Tibial nerve (tissue), 4 donors: ENCODE measurements around the gene HERC4. TPM values are rescaled to one million over a fixed set of nuclear protein-coding genes. Genes with fewer than 3 reads are reported as not detected.
"Not testable (repeated sequence)": the region's sequence is repeated elsewhere in the genome, so short reads cannot be mapped to it uniquely, and the experiment has no call there.

Experiments used
- DNase-seq, 2 donors: peaks; one replicate each; pipeline ENCODE4 v3.0.0-alpha.2; 2019; ENCODE audit warnings: low spot score in 2 of 2
- H3K27ac ChIP-seq, 4 donors: fragments of 200-600 bp; sonication (generic) in 3 of 4; one replicate each; pipeline ENCODE4 v1.5.1; 2017 to 2019; ENCODE audit warnings: mild to moderate bottlenecking in 1 of 4
- H3K27me3 ChIP-seq, 2 donors: fragments of 200-600 bp; sonication (generic) in 1 of 2; one replicate each; pipeline versions ENCODE4 v1.5.1 to v1.6.0; 2017 to 2019
- H3K36me3 ChIP-seq, 3 donors: fragments of 200-600 bp; sonication (generic); one replicate each; pipeline ENCODE4 v1.5.1; 2018 to 2019
- H3K4me1 ChIP-seq, 4 donors: fragments of 200-600 bp; sonication (generic) in 3 of 4; one replicate each; pipeline ENCODE4 v1.5.1; 2017 to 2019
- H3K4me3 ChIP-seq, 4 donors: fragments of 200-600 bp; sonication (generic) in 3 of 4; one replicate each; pipeline ENCODE4 v1.5.1; 2017 to 2019; ENCODE audit warnings: mild to moderate bottlenecking in 1 of 4, moderate library complexity in 1 of 4
- H3K9me3 ChIP-seq, 4 donors: fragments of 200-600 bp; sonication (generic) in 3 of 4; one replicate each; pipeline ENCODE4 v1.5.1; 2017 to 2019
- CTCF ChIP-seq, 5 experiments: fragments of 200-600 bp in 3 of 5; fragments of 450-650 bp in 2 of 5; sonication (generic) in 3 of 5; IDR thresholded peaks; one replicate each; pipeline ENCODE4 v1.5.1; 2016 to 2019; ENCODE audit warnings: antibody characterized with exemption in 5 of 5, mild to moderate bottlenecking in 3 of 5, moderate library complexity in 2 of 5
- EP300 ChIP-seq, 2 donors: sonication (generic); formaldehyde crosslinking; IDR thresholded peaks; one replicate each; pipeline ENCODE4 v1.6.1; 2017; ENCODE audit warnings: antibody characterized with exemption in 2 of 2, mild to moderate bottlenecking in 1 of 2
- POLR2A ChIP-seq, 2 donors: fragments of 450-650 bp; IDR thresholded peaks; one replicate each; pipeline ENCODE4 v1.6.1; 2017; ENCODE audit warnings: antibody characterized with exemption in 2 of 2, mild to moderate bottlenecking in 2 of 2, moderate library complexity in 2 of 2
- WGBS, 2 donors: methylation state at CpG; one replicate each; pipeline ENCODE4 v1.1.5; 2018; 5-methylcytosine and 5-hydroxymethylcytosine counted together
- total RNA-seq, 4 donors: library from RNA; depleted of rRNA; stranded (reverse); fragments of >200 nt; gene quantifications; one replicate each; pipeline ENCODE4 v1.1.0, GENCODE V29; 2016

Gene HERC4
- total RNA-seq, 4 donors from 2014 or later: 38.1 to 57.0 (median 54.1) TPM

- Histone ChIP-seq H3K27ac (no peak overlapping the region), H3K9me3 (peaks cover 0 to 4% (median 0%) of the 10 kb centered on the region in 4 donors), H3K4me1 (peaks cover 0 to 8% (median 0%) of the 10 kb centered on the region in 4 donors), H3K36me3 (peaks cover 0 to 94% (median 2%) of the 10 kb centered on the region in 3 donors), H3K4me3 (no peak overlapping the region), H3K27me3 (no peaks in the 10 kb centered on the region)
- DNase-seq: no peak
- WGBS, 2 donors: 63 to 71% methylated on average over 3 of the region's 3 CpGs
- no peak for TF ChIP-seq CTCF (IDR thresholded peaks at IDR 0.05)
- no peak for TF ChIP-seq POLR2A (IDR thresholded peaks at IDR 0.05)
- no peak for TF ChIP-seq EP300 (IDR thresholded peaks at IDR 0.05)
These were observed 98.5 kb downstream of the HERC4 start for GRCh38 chr10:67976292-67977245.

GRCh38 chr10:67975871-67976270 is 99.2 kb downstream of the HERC4 start:
- Histone ChIP-seq H3K4me3 (no peak overlapping the region), H3K27ac (no peak overlapping the region), H3K36me3 (peaks cover 0 to 94% (median 2%) of the 10 kb centered on the region in 3 donors), H3K9me3 (peaks cover 0 to 11% (median 0%) of the 10 kb centered on the region in 4 donors), H3K27me3 (no peaks in the 10 kb centered on the region), H3K4me1 (peaks cover 0 to 8% (median 0%) of the 10 kb centered on the region in 4 donors)
- no peak for TF ChIP-seq CTCF (IDR thresholded peaks at IDR 0.05)
- no peak for TF ChIP-seq POLR2A (IDR thresholded peaks at IDR 0.05)
- TF ChIP-seq EP300 (IDR thresholded peaks at IDR 0.05): no peak
- DNase-seq: no peak
- WGBS, 2 donors: 51 to 55% methylated on average over 1 of the region's 1 CpG

GRCh38 chr10:67971311-67971710 is 103.8 kb downstream of the HERC4 start:
- Histone ChIP-seq H3K4me1 (no peaks in the 10 kb centered on the region), H3K4me3 (no peak overlapping the region), H3K36me3 (peaks cover 0 to 82% (median 0%) of the 10 kb centered on the region in 3 donors), H3K27me3 (no peaks in the 10 kb centered on the region), H3K27ac (no peak overlapping the region), H3K9me3 (peaks cover 0 to 18% (median 0%) of the 10 kb centered on the region in 4 donors)
- DNase-seq: no peak
- TF ChIP-seq EP300 (IDR thresholded peaks at IDR 0.05) (no peak), POLR2A (IDR thresholded peaks at IDR 0.05) (no peak), CTCF (IDR thresholded peaks at IDR 0.05) (no peak)
- 96 to 97% methylated on average over 1 of the region's 1 CpG for whole genome bisulfite sequencing, 2 donors

- Histone ChIP-seq H3K4me3 (no peak overlapping the region), H3K27me3 (no peaks in the 10 kb centered on the region), H3K9me3 (peaks cover 0 to 18% (median 0%) of the 10 kb centered on the region in 4 donors), H3K27ac (no peak overlapping the region), H3K4me1 (no peaks in the 10 kb centered on the region), H3K36me3 (peaks cover 0 to 84% (median 0%) of the 10 kb centered on the region in 3 donors)
- TF ChIP-seq POLR2A (IDR thresholded peaks at IDR 0.05): no peak
- TF ChIP-seq CTCF (IDR thresholded peaks at IDR 0.05): no peak
- no peak for TF ChIP-seq EP300 (IDR thresholded peaks at IDR 0.05)
- DNase-seq: no peak
These were observed 105.2 kb downstream of the HERC4 start for GRCh38 chr10:67969875-67970274.

- H3K27me3 ChIP-seq, H3K27ac ChIP-seq, H3K4me1 ChIP-seq, DNase-seq, H3K9me3 ChIP-seq, H3K4me3 ChIP-seq: not testable (repeated sequence)
- WGBS, 2 donors: 92 to 97% methylated on average over 4 of the region's 4 CpGs
- H3K36me3 ChIP-seq: peaks cover 0 to 59% (median 0%) of the 10 kb centered on the region in 3 donors
These were observed 109.0 kb downstream of the HERC4 start for GRCh38 chr10:67966035-67966434.
